ENCODE measurements around the gene CST8. TPM values are rescaled to one million over a fixed set of nuclear protein-coding genes. Genes with fewer than 3 reads are reported as not detected.
A peak's percentile ranks its signal among the peaks of the same experiment; 100 is the strongest.

Gene CST8
- not detected for total RNA-seq
- not detected for polyA plus RNA-seq

DNA sequence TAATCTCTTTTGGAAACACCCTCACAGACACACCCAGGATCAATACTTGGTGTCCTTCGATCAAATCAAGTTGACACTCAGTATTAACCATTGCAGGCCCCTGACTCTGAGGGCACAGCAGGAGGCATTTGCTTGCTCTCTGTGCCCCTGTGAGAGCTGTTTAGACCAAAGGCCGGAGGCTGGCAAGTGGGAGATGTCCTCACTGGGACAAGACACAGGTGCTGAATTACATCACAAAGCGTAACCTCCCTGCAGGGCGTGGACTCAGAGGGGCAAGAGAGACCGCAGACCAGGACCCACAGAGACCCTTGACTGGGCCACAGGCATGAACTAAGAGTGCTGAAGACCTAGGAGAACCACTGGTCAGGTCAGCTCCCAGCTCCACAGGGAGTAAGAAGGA, at the start of gene CST8:
Gene CST8 (plus strand): TSS at position 301 of the 400 bp plus-strand sequence. CDS start 551 bp downstream, outside the sequence.
- TF ChIP-seq, protein P1, sequence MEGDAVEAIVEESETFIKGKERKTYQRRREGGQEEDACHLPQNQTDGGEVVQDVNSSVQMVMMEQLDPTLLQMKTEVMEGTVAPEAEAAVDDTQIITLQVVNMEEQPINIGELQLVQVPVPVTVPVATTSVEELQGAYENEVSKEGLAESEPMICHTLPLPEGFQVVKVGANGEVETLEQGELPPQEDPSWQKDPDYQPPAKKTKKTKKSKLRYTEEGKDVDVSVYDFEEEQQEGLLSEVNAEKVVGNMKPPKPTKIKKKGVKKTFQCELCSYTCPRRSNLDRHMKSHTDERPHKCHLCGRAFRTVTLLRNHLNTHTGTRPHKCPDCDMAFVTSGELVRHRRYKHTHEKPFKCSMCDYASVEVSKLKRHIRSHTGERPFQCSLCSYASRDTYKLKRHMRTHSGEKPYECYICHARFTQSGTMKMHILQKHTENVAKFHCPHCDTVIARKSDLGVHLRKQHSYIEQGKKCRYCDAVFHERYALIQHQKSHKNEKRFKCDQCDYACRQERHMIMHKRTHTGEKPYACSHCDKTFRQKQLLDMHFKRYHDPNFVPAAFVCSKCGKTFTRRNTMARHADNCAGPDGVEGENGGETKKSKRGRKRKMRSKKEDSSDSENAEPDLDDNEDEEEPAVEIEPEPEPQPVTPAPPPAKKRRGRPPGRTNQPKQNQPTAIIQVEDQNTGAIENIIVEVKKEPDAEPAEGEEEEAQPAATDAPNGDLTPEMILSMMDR (IDR thresholded peaks at IDR 0.05): no peak
- Histone ChIP-seq H3K27ac (no peak within 1 kb of the TSS), H3K4me3 (no peak within 1 kb of the TSS), H3K4me1 (no peaks in the 10 kb centered on the region), H3K36me3 (no peaks in the 10 kb centered on the region), H3K27me3 (no peaks in the 10 kb centered on the region), H3K9me3 (no peaks in the 10 kb centered on the region)
- ATAC-seq (no peak), FAIRE-seq (no peak), DNase-seq (no peak)
- 72 to 81% methylated on average over 5 of the region's 5 CpGs for WGBS, 2 donors
- intact Hi-C loops (cut with DNase I): no loop called here

DNA sequence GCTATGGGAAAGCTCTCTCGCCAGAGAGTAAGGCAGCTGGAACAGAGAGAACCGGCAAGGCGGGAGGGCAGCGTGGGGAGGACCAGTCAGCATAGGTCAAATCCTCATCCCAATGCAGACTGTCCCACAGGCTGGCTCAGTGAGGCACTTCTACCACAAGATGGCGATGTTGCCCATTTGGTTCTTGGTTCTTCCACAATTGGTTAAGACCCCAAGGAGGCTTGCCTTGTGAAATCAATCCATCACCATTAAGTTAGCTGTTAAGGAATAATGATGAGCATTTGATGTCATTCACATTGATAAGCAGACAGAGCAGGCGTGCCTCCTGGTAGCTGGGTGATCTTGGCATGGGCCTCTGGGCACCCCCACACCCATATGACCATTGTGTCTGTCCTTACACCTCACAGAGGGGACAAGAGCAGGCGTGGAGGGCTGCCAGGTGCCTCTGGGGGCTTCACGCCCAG, 49.0 kb upstream of the CST8 start:
- no peak for FAIRE-seq
- H3K27me3 ChIP-seq: no peaks in the 10 kb centered on the region
- TF ChIP-seq, protein P1 (IDR thresholded peaks at IDR 0.05): peak; percentile 76 to 81 (median 78)
- H3K4me1 ChIP-seq: no peaks in the 10 kb centered on the region
- peak in 4 of 6 donors; percentile 10 to 66 (median 46) for DNase-seq
- ATAC-seq: peak; percentile 56 to 88 (median 76)
- 10 to 15% methylated on average over 8 of the region's 8 CpGs for WGBS, 2 donors
- intact Hi-C loops (cut with DNase I): loop anchor here in 2 of 3 donors (5.0 to 10.0 kb wide), 2 partner anchors 163 to 165 kb away; partner anchors contain the start of gene CST9 (in 2 of the 2)
- no peaks in the 10 kb centered on the region for H3K9me3 ChIP-seq
- no peak overlapping the region for H3K27ac ChIP-seq
- no peaks in the 10 kb centered on the region for H3K36me3 ChIP-seq
- no peak overlapping the region for H3K4me3 ChIP-seq

GRCh38 chr20:23442436-23442835, 48.5 kb upstream of the CST8 start:
- ATAC-seq (no peak), FAIRE-seq (no peak), DNase-seq (no peak)
- no peak overlapping the region for H3K4me3 ChIP-seq
- H3K36me3 ChIP-seq: no peaks in the 10 kb centered on the region
- H3K4me1 ChIP-seq: no peaks in the 10 kb centered on the region
- H3K9me3 ChIP-seq: no peaks in the 10 kb centered on the region
- TF ChIP-seq, protein P1 (IDR thresholded peaks at IDR 0.05): no peak
- no peak overlapping the region for H3K27ac ChIP-seq
- intact Hi-C loops (cut with DNase I): loop anchor here in 2 of 3 donors (5.0 to 10.0 kb wide), 2 partner anchors 162 to 165 kb away; partner anchors contain the start of gene CST9 (in 2 of the 2)
- 66 to 74% methylated on average over 5 of the region's 5 CpGs for WGBS, 2 donors
- no peaks in the 10 kb centered on the region for H3K27me3 ChIP-seq

DNA sequence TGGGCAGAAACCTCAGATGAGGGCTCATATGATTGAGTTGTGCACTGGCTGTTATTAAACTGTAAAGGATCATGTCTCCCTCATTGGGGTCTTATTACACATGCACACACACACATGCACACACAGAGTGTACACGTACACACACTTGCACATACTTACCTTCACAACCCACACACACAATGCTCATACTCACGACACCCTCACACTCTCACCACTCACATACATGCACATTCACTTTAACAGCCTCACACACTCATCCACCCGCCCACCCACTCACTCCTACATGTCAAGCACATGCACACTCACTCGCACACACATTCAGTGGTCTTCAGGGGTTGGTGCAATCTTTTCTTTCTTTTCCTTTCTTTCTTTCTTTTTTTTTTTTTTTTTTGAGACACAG, 46.1 kb upstream of the CST8 start:
- 64 to 76% methylated on average over 4 of the region's 4 CpGs for WGBS, 2 donors
- no peaks in the 10 kb centered on the region for H3K27me3 ChIP-seq
- H3K9me3 ChIP-seq: no peaks in the 10 kb centered on the region
- H3K4me3 ChIP-seq: no peak overlapping the region
- intact Hi-C loops (cut with DNase I): loop anchor here in 2 of 3 donors (5.0 to 10.0 kb wide), 2 partner anchors 160 to 162 kb away; partner anchors contain the start of gene CST9 (in 2 of the 2)
- FAIRE-seq (no peak), ATAC-seq (no peak), DNase-seq (no peak)
- H3K27ac ChIP-seq: no peak overlapping the region
- TF ChIP-seq, protein P1 (IDR thresholded peaks at IDR 0.05): no peak
- H3K4me1 ChIP-seq: no peaks in the 10 kb centered on the region
- H3K36me3 ChIP-seq: no peaks in the 10 kb centered on the region

- intact Hi-C loops (cut with DNase I): loop anchor here in 1 of 3 donors (10.0 kb wide), 1 partner anchor 159 kb away; the partner anchor contains the start of gene CST9
- Histone ChIP-seq H3K4me1 (no peaks in the 10 kb centered on the region), H3K4me3 (no peak overlapping the region), H3K9me3 (no peaks in the 10 kb centered on the region), H3K36me3 (no peaks in the 10 kb centered on the region), H3K27ac (no peak overlapping the region), H3K27me3 (no peaks in the 10 kb centered on the region)
- DNase-seq (no peak), ATAC-seq (peak in 1 of 4 donors; percentile 10), FAIRE-seq (no peak)
- TF ChIP-seq, protein P1 (IDR thresholded peaks at IDR 0.05): no peak
- WGBS, 2 donors: 74 to 81% methylated on average over 7 of the region's 7 CpGs
Observed at GRCh38 chr20:23445596-23446217, 45.2 kb upstream of the CST8 start.
